HEK293T (cell line): ENCODE results near the gene RAP1GAP.

Experiments
- CTCF ChIA-PET: fragments of 350-600 bp; formaldehyde crosslinking; extraction: SDS; loops from one replicate; lab custom pipeline; 2021; ENCODE audit warnings: antibody characterized with exemption, inconsistent platforms; lab: Yijun Ruan, JAX
- POLR2A ChIA-PET: fragments of 350-600 bp; formaldehyde crosslinking; extraction: SDS; loops from one replicate; lab custom pipeline; 2020; ENCODE audit warnings: antibody characterized with exemption, inconsistent platforms; lab: Yijun Ruan, JAX
- DNase-seq: peaks from one replicate; pipeline ENCODE4 v3.0.0; 2012; ENCODE audit warnings: mixed read lengths; ENCODE audit errors: extremely low spot score
- ARNT ChIP-seq: fragments of 450-650 bp; IDR thresholded peaks from 2 replicates; pipeline ENCODE4 v1.6.1; 2017; ENCODE audit warnings: mild to moderate bottlenecking
- BHLHE40 ChIP-seq: fragments of 450-650 bp; IDR thresholded peaks from 2 replicates; pipeline ENCODE4 v1.6.1; 2016; ENCODE audit warnings: mild to moderate bottlenecking, moderate library complexity, borderline replicate concordance
- CTBP1 ChIP-seq: fragments of 450-650 bp; IDR thresholded peaks from 2 replicates; pipeline ENCODE4 v1.6.1; 2016; ENCODE audit warnings: borderline replicate concordance
- ELF4 ChIP-seq: fragments of 450-650 bp; IDR thresholded peaks from 2 replicates; pipeline ENCODE4 v1.6.1; 2017; ENCODE audit warnings: antibody characterized with exemption
- FOXA1 ChIP-seq: fragments of 450-650 bp; IDR thresholded peaks from 2 replicates; pipeline ENCODE4 v1.6.1; 2016; ENCODE audit warnings: mild to moderate bottlenecking
- FOXK2 ChIP-seq: fragments of 450-650 bp; IDR thresholded peaks from 2 replicates; pipeline ENCODE4 v1.6.1; 2016; ENCODE audit warnings: mild to moderate bottlenecking
- FOXM1 ChIP-seq: fragments of 450-650 bp; IDR thresholded peaks from 2 replicates; pipeline ENCODE4 v1.6.1; 2017; ENCODE audit warnings: mild to moderate bottlenecking, borderline replicate concordance
- HDGF ChIP-seq: fragments of 450-650 bp; IDR thresholded peaks from 2 replicates; pipeline ENCODE4 v1.6.1; 2017; ENCODE audit warnings: antibody characterized with exemption, borderline replicate concordance
- L3MBTL2 ChIP-seq: fragments of 450-650 bp; conservative IDR thresholded peaks from 2 replicates; pipeline ENCODE4 v1.6.1; 2016; ENCODE audit warnings: mild to moderate bottlenecking
- LEF1 ChIP-seq: fragments of 450-650 bp; IDR thresholded peaks from 2 replicates; pipeline ENCODE4 v1.6.1; 2017; ENCODE audit warnings: mild to moderate bottlenecking, borderline replicate concordance
- NFRKB ChIP-seq: fragments of 450-650 bp; IDR thresholded peaks from 2 replicates; pipeline ENCODE4 v1.6.1; 2016; ENCODE audit warnings: mild to moderate bottlenecking, moderate library complexity
- PKNOX1 ChIP-seq: fragments of 450-650 bp; IDR thresholded peaks from 2 replicates; pipeline ENCODE4 v1.6.1; 2016
- SP1 ChIP-seq: fragments of 450-650 bp; IDR thresholded peaks from 2 replicates; pipeline ENCODE4 v1.6.1; 2017
- SUZ12 ChIP-seq: fragments of 450-650 bp; IDR thresholded peaks from 2 replicates; pipeline ENCODE4 v1.6.1; 2016; ENCODE audit warnings: mild to moderate bottlenecking
- TARDBP ChIP-seq: fragments of 450-650 bp; IDR thresholded peaks from 2 replicates; pipeline ENCODE4 v1.6.1; 2016
- ZNF384 ChIP-seq: fragments of 450-650 bp; IDR thresholded peaks from 2 replicates; pipeline ENCODE4 v1.6.1; 2016

The RAP1GAP gene

GRCh38 chr1:21664806-21665588 lies 4.2 kb downstream of the RAP1GAP start:
- ChIA-PET POLR2A (no interaction called here), CTCF (no interaction called here)
- TF ChIP-seq LEF1 (no peak), SUZ12 (no peak), FOXA1 (no peak), CTBP1 (no peak), TARDBP (no peak), PKNOX1 (no peak), L3MBTL2 (no peak), ZNF384 (no peak), FOXK2 (no peak), ELF4 (no peak), BHLHE40 (no peak), ARNT (no peak), NFRKB (no peak)
- DNase-seq, result no peak

GRCh38 chr1:21663951-21664805 lies 5.0 kb downstream of the RAP1GAP start:
- CTCF ChIA-PET, result no interaction called here
- no peak for DNase-seq
- POLR2A ChIA-PET, result no interaction called here
- TF ChIP-seq ELF4 (no peak), BHLHE40 (no peak), PKNOX1 (no peak)

- no peak for DNase-seq
- no peak for TF ChIP-seq TARDBP
- TF ChIP-seq SP1, result no peak
- TF ChIP-seq ARNT, result no peak
- TF ChIP-seq PKNOX1, result no peak
- TF ChIP-seq BHLHE40, result no peak
- no peak for TF ChIP-seq FOXK2
- no peak for TF ChIP-seq FOXA1
- TF ChIP-seq SUZ12, result no peak
- no peak for TF ChIP-seq NFRKB
- TF ChIP-seq FOXM1, result no peak
- TF ChIP-seq L3MBTL2, result no peak
- TF ChIP-seq ELF4, result no peak
- no peak for TF ChIP-seq ZNF384
- TF ChIP-seq LEF1, result no peak
- no peak for TF ChIP-seq CTBP1
- POLR2A ChIA-PET, result no interaction called here
- CTCF ChIA-PET, result no interaction called here
These were observed 5.8 kb downstream of the RAP1GAP start for GRCh38 chr1:21663248-21663950.

- ChIA-PET CTCF (no interaction called here), POLR2A (no interaction called here)
- DNase-seq, result no peak
- TF ChIP-seq NFRKB, result no peak
These were observed 6.5 kb downstream of the RAP1GAP start for GRCh38 chr1:21662426-21663247.

- no peak for TF ChIP-seq PKNOX1
- no peak for TF ChIP-seq HDGF
- TF ChIP-seq FOXM1, result no peak
- no peak for TF ChIP-seq ZNF384
- no peak for TF ChIP-seq LEF1
- no peak for TF ChIP-seq L3MBTL2
- TF ChIP-seq SUZ12, result no peak
- no peak for TF ChIP-seq SP1
- no peak for TF ChIP-seq FOXK2
- TF ChIP-seq NFRKB, result no peak
- TF ChIP-seq ELF4, result no peak
- no peak for TF ChIP-seq FOXA1
- no peak for TF ChIP-seq TARDBP
- TF ChIP-seq ARNT, result no peak
- TF ChIP-seq BHLHE40, result no peak
- no peak for TF ChIP-seq CTBP1
- ChIA-PET POLR2A (no interaction called here), CTCF (interaction anchor here (0.9 kb wide), 1 partner anchor 17 kb away, joined by 3 read pairs; no protein-coding TSS in a partner anchor)
- DNase-seq, result no peak
These were observed 7.3 kb downstream of the RAP1GAP start for GRCh38 chr1:21661886-21662285.
